Neural progenitor cell (in vitro differentiated cells): ENCODE results near the gene IL17REL.
"Not testable (repeated sequence)": the region's sequence is repeated elsewhere in the genome, so short reads cannot be mapped to it uniquely, and the experiment has no call there.

Source experiments
- CTCF ChIP-seq: fragments of 200-600 bp; sonication (generic); IDR thresholded peaks from 2 replicates; pipeline ENCODE4 v1.5.1; 2017; ENCODE audit warnings: antibody characterized with exemption, mild to moderate bottlenecking
- EZH2 ChIP-seq: fragments of 200-600 bp; sonication (generic); IDR thresholded peaks from 2 replicates; pipeline ENCODE4 v1.6.1; 2017; ENCODE audit warnings: antibody characterized with exemption, mild to moderate bottlenecking, moderate library complexity
- EZH2phosphoT487 ChIP-seq: fragments of 200-600 bp; sonication (generic); IDR thresholded peaks from 2 replicates; pipeline ENCODE4 v1.6.1; 2017; ENCODE audit warnings: antibody characterized with exemption

GRCh38 chr22:49981799-49982198, 30.8 kb downstream of the IL17REL start:
- TF ChIP-seq CTCF, EZH2, EZH2phosphoT487: not testable (repeated sequence)
